Mucosa of gallbladder (tissue), 1 donor: ENCODE data around the gene ZNF346. TPM values are rescaled to one million over a fixed set of nuclear protein-coding genes. Genes with fewer than 3 reads are reported as not detected.
A peak's percentile ranks its signal among the peaks of the same experiment; 100 is the strongest.

Experiments used
- DNase-seq: peaks from one replicate; pipeline ENCODE4 v3.0.0-alpha.2; 2020; ENCODE audit warnings: low spot score
- total RNA-seq: library from RNA; stranded (reverse); gene quantifications from one replicate; pipeline ENCODE4 v1.2.1, GENCODE V29; 2021
- donor health status: DM: no; HTN: no; CAD: no.

ZNF346 gene
- total RNA-seq, 1 donor from 2014 or later = 18.3 TPM

DNA sequence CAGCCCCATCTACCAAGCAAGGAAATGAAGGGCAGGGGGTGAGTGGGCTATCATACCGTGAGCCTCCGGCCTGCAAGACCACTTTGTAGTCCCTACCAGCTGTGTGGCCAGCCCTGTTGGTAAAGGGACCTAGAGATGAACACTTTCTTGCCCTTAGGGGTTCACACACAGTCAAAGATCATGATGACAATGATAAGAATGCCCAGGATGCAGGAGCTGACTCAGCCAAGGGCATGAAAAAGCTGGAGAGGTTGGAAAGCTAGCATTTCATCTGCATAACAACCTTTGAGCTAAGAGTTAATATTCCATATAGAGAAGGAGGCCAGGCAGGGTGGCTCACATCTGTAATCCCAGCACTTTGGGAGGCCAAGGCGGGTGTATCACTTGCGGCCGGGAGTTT is 45.0 kb downstream of the ZNF346 start:
- no peak for DNase-seq

DNA sequence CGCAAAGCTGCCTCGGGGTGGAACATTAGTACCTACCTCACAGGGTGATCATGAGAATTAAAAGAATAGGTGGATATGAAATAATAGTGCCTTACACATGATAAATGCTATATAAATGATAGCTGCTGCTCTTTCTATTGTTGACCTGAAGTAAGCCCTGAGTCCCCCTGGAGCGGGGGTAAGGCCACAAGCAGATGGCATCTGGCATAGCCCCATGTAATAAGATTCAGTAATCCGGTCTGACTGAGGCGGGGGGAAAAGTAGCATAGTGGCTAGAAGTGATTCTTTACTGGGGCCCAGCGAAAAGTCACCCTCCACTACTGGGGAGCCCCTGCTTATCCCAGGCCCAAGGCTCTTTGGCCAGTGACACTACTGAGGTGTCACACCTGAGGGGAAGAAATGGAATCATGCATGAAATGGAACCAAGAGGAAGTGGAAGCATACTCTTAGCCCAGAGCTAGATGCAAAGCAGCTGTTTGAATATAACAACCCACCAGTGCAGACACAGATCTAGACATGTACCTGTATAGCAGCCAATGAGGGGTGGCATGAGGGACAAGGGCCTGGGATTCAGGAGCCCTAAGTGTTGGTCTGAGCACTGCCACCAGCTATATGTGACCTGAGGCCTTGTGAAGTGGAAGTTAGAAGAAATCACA is 48.2 kb downstream of the ZNF346 start:
- DNase-seq = no peak

DNA sequence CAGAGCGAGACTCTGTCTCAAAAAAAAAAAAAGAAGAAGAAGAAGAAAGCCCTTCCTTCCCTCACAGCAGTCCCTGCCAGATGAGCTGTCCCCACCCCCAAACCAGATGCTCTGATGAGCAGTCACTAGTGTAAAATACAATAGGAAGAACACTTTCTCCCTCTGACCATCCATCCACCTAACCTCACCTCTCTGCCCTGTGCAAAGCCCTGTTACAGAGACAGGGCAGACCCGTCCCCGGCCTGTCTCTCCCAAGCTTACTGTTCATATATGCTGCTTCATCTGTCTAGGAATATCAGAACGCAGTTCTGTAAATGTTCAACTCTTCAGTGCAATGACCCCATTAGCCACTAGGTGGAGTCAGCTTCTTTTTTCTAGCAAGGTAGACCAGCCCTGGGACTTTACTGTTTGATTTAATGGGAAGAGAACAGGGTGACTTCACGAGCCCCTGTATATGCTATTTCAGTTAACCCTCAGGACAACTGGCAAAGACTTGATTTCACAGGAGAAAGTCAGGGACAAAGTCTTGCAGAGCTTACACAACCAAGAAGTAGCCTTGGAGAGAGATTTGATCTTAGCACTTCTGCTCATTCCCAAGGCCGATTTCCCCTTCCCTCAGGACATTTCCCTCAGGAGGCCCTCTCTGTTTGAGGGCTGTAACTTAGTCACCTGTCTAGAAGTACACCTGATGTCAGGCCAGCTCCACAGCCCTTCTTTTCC is 49.3 kb downstream of the ZNF346 start:
- peak; percentile 91 for DNase-seq

DNA sequence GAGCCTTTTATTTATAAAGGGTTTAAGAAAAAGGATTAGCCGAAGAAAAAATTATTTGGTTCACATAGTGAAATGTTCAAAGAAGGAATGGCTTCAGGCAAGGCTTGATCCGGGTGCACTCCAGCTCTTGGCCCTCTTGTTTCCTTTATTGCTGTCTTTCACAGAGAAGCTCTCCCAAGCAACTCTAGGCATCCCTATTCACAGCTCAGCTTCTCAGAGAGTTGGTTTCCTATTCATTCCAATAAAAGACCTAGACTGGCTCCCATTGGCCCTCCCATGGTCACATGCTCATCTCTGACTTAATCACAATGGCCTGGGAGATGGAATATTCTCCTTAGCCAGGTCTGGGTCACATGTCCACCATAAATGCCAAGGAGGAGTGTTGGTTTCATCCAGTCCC is 54.8 kb downstream of the ZNF346 start:
- DNase-seq = no peak

DNA sequence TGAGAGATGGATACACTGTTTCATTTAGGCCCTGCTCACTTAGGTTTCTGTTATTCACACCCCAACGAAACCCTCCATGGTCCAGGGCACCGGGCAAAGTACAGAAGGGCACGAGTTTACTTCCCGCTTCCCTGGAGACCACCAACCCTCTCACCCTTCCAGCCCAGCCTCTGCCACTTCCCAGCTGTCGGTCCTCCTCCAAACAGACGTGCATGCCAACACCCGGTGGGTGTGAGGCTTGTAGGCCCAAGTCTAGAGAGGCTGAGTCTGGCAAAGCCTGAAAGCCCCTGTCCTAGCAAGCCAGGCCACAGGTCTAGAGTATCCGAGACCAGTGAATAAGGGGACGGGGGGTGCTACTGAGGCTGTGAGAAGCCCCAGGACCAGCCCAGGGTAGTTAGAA is 57.1 kb downstream of the ZNF346 start:
- no peak for DNase-seq

DNA sequence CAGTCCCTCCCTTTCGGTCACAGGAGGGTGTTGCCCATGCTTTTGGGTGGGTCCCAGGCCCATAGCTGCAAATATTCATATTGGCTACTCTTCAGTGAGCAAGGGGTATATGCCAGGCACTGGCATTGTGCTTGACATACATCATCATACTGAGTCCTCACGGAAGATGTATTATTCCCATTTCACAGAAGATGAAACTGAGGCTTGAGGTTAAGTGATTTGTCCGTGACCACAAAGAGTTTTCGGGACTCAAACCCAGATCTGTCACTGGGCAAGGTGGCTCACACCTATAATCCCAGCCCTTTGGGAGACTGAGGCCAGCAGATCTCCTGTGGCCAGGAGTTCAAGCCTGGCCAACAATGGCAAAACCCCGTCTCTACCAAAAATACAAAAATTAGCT is 57.8 kb downstream of the ZNF346 start:
- DNase-seq = no peak

DNA sequence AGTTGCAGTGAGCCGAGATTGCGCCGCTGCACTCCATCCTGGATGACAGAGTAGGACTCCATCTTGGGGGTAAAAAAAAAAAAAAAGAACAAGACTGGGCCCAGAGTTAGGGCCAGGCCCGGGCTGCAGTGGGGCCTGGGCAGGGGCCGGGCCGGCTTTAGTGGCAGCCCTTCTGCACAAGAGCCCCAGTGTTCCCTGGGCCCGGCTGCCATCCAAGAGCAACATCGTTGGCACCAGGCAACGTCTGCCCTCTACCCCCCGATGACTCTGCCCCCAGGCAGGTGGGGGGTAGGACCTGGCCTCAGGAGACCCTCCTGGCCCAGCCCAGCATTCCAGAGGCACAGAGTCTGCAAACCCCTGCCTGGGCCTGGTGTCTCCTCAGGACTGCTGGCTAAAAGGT is 59.4 kb downstream of the ZNF346 start:
- DNase-seq = no peak

DNA sequence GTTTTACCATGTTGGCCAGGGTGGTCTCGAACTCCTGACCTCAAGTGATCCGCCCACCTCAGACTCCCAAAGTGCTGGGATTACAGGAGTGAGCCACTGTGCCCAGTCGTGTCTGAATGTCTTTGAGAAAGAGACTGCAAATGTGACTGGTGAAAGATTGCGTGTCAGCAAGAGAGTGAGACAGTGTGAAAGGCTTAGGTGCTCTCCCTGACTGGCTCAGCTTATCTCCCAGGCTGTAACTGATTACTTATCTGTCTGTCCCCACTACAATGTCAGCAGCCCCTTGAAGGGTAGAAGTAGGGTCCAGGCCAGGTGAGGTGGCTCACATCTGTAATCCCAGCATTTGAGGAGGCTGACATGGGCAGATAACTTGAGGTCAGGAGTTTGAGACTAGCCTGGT is 60.9 kb downstream of the ZNF346 start:
- DNase-seq = no peak

DNA sequence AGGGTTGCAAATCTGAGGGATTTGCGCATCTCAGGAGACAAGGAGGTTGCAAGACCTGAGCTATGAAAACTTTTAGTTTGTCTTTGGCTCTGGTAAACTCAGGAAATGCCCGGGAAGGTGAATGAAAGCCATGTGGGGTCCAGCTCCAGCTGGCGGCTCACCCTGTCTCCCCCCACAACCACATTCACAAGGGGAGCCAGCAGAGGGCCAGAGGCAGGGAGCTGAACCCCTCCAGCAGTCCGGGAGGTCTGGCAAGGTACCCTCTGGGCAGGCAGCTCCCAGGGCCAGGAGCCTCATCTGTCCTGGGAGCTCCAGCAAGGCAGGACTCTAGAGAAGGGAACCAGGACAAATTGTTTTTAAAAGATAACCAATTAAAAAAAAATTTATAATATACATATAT is 61.7 kb downstream of the ZNF346 start:
- no peak for DNase-seq

DNA sequence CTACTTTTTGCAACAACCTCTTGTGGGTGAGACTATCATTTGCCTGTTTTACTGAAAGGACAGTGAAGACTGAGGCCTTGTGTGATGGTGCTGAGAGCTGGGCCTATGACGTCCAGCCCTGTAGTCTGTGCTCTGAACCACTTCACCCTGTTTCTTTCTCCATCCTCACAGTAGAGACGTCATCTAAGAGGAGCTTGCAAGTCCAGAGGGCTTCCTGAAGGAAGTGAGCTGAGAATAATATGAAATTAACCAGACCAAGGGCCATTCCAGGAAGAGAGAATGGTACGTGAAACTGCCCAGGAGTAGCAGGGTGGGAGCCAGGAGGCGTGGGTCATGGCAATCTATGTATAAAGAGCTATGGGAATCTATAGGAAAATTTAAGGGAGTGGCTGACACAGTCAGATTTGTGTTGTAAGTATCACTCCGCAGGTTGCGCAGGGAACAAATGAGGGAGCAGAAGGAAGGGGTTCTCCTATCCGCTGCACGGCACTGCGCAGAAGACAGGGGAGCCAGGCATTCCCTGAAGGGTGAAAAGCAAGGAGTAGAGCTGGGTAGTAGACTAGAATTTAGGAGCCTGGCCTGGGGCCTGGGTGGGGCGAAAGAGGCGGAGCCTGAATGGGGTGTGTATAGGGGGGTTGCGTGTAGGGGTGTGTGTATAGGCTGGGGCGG is 63.6 kb downstream of the ZNF346 start:
- DNase-seq = no peak

DNA sequence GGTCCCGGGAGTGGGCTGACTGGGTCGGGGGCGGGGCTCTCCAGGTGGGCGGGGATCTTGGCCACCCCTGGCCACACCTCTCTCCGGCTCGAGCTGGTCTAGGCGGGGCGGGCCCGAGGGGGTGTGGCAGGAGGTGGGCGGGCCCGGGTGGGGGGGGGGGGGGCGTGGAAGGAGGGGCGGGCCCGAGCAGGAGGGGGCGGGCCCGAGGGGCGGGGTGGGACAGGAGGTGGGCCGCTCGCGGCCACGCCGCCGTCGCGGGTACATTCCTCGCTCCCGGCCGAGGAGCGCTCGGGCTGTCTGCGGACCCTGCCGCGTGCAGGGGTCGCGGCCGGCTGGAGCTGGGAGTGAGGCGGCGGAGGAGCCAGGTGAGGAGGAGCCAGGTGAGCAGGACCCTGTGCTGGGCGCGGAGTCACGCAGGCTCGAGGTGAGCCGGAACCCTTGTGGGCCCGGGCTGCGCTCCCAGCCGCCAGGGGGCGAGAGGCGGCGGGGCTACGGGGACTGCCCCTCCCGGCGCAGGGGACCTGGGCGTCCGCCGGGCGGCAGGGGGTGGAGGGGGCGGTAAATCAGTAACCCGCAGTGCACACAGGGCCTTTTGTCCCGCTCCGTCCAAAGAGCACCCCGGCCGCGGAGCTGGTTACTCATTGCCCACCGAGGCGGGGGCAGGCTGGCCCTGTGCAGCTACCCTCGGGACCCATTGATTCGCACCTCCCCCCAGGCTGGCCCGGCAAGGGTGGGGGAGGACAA is 64.3 kb downstream of the ZNF346 start, which contains the start of gene FGFR4:
Gene FGFR4 (plus strand): TSS at position 262 of the 744 bp plus-strand sequence. CDS start 2,688 bp downstream, outside the sequence.
- DNase-seq = peak; percentile 92

DNA sequence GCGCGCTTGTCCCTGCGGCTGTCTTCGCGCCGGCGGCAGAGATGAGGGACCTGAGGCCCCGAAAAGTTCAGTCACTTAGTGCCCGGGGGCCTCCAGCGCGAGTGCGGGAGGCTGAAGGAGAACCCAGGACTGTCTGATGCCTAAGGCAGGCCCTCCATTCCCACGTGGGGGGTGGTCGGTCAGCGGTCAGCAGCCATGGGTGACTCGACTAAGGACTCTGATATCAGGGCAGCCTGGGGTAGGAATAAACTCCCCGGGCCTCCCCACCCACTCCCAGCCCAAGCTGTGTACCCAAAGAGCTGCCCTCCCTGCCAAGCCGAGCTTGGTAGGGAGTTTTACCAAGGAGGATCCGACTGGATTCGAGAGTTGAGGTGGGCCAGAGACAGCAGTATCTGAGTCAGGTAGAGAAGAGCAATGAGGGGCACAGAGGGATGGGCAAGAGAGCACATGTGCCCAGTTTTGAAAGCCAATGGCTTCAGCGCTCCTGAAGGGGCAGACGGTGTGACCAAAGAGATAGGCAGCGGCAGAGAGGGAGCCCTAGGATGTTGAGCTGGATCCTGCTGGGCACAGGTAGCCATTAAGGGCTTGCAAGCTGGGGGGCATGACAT is 65.0 kb downstream of the ZNF346 start:
- no peak for DNase-seq

DNA sequence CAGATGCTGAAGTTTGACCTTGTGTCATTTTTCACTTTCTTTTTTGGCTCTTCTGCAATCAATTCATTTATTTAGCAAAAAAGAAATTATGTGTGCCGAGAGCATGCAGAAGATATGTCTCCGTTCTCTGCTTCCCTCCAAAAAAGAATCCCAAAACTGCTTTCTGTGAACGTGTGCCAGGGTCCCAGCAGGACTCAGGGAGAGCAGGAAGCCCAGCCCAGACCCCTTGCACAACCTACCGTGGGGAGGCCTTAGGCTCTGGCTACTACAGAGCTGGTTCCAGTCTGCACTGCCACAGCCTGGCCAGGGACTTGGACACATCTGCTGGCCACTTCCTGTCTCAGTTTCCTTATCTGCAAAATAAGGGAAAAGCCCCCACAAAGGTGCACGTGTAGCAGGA is 66.6 kb downstream of the ZNF346 start:
- no peak for DNase-seq

DNA sequence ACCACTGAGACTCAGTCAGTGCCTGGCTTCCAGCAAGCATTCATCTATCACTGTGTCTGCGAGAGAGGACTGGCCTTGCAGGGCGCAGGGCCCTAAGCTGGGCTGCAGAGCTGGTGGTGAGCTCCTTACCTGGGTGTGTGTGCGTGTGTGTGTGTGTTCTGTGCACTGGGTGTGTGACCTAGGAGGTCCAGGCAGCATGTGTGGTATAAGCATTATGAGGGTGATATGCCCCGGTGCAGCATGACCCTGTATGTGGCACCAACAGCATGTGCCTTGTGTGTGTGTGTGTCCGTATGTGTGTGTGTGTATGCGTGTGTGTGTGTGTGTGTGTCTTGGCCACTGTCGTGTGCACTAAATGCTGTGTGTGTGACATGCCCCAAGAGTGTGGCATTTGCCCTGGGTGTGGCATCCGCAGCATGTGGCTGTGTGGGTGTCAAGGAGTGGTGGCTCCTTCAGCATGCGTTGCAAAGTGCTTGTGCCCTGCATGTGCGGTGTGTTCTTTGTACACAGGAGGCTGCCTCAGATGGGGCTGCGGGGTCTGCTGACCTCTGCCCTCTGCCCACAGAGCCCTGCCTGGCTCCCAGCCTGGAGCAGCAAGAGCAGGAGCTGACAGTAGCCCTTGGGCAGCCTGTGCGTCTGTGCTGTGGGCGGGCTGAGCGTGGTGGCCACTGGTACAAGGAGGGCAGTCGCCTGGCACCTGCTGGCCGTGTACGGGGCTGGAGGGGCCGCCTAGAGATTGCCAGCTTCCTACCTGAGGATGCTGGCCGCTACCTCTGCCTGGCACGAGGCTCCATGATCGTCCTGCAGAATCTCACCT is 67.5 kb downstream of the ZNF346 start:
- peak; percentile 54 for DNase-seq

DNA sequence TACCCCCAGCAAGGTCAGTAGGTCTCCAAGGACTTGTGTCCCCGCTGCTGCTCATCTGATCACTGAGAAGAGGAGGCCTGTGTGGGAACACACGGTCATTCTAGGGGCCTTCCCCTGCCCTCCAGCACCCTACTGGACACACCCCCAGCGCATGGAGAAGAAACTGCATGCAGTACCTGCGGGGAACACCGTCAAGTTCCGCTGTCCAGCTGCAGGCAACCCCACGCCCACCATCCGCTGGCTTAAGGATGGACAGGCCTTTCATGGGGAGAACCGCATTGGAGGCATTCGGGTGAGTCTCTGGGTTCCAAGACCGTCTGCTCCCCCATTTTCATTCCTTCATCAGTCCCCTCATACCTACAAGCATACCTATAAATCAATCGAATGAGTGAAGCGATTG is 68.3 kb downstream of the ZNF346 start:
- no peak for DNase-seq

DNA sequence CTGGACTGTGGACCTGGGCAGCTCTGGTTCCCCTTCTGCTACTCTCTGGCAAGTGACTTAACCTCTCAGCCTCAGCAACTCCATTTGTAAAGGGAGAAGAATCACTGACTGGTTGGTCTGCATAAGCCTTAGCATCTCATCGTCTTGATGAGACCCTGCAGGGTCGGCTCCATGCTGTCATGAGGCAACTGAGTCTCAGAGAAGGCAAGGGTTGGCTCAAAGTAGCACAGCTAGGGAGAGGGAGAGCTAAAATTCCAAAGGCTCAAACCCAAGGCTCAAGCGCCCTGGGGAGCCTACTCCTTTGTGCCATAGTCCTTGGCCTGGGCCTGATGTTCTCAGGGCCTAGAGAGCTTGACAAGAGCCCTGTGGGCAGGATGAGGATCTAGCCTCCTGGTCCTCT is 68.7 kb downstream of the ZNF346 start:
- DNase-seq = no peak

DNA sequence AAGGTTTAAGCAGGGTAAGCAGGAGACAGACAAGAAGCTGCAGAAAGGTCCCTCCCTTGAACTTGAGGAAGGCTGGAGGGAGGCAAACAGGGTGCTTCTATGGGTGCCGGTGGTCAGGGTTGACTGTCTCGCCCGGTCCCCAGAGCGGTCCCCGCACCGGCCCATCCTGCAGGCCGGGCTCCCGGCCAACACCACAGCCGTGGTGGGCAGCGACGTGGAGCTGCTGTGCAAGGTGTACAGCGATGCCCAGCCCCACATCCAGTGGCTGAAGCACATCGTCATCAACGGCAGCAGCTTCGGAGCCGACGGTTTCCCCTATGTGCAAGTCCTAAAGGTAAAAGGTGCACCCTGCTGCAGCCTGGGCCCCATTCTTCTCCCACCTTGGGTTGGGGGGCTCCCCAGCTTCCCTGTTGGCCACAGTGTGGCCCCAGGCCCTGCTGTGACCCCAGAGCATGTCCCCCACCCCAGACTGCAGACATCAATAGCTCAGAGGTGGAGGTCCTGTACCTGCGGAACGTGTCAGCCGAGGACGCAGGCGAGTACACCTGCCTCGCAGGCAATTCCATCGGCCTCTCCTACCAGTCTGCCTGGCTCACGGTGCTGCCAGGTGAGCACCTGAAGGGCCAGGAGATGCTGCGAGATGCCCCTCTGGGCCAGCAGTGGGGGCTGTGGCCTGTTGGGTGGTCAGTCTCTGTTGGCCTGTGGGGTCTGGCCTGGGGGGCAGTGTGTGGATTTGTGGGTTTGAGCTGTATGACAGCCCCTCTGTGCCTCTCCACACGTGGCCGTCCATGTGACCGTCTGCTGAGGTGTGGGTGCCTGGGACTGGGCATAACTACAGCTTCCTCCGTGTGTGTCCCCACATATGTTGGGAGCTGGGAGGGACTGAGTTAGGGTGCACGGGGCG is 69.9 kb downstream of the ZNF346 start:
- DNase-seq = no peak

DNA sequence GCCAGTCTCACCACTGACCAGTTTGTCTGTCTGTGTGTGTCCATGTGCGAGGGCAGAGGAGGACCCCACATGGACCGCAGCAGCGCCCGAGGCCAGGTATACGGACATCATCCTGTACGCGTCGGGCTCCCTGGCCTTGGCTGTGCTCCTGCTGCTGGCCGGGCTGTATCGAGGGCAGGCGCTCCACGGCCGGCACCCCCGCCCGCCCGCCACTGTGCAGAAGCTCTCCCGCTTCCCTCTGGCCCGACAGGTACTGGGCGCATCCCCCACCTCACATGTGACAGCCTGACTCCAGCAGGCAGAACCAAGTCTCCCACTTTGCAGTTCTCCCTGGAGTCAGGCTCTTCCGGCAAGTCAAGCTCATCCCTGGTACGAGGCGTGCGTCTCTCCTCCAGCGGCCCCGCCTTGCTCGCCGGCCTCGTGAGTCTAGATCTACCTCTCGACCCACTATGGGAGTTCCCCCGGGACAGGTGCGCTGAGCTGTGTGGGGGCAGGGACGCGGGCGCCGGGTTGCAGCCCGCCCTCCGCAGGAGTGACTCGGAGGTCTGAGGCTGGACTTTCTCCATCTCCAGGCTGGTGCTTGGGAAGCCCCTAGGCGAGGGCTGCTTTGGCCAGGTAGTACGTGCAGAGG is 70.7 kb downstream of the ZNF346 start:
- DNase-seq = no peak

DNA sequence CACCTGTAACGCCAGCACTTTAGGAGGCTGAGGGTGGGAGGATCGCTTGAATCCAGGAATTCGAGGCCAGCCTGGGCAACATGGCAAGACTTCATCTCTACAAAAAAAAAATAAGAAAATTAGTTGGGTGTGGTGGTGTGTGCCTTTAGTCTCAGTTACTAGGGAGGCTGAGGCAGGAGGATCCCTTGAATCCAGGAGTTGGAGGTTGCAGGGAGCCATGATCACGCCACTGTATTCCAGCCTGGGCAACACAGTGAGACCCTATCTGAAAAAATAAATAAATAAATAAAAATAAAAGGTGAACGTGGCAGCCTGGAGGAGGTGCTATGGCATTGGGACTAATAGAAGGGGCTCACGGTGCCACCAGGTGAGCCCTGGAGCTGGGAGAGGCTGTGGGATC is 71.3 kb downstream of the ZNF346 start:
- DNase-seq = no peak
